Measurements from ENCODE around the gene HEPN1. TPM values are rescaled to one million over a fixed set of nuclear protein-coding genes. Genes with fewer than 3 reads are reported as not detected.

HEPN1 gene
- total RNA-seq, 1 donor from 2014 or later, result not detected

DNA sequence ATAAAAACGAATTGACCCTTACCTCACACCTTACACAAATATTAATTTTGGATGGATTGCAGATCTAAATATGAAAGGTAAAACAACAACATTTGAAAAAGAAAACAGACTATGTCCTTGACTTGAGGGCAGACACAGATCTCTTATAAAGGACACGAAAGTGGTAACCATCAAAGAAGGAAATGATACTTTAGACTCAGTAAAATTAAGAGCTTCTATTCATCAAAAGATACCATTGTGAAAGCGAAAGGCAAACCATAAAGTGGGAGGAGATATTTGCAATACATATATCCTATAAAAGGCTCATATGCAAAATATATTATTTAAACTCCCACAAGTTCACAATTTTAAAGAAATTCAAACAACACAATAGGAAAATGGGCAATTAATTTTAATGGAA lies 11.7 kb downstream of the HEPN1 start:
- FAIRE-seq (no peak), DNase-seq (ENCODE audit: low read depth) (no peak)
- H3K4me1 ChIP-seq (ENCODE audit: insufficient read depth, low read length), result peaks cover 15% of the 10 kb centered on the region
- TF ChIP-seq, protein P1, sequence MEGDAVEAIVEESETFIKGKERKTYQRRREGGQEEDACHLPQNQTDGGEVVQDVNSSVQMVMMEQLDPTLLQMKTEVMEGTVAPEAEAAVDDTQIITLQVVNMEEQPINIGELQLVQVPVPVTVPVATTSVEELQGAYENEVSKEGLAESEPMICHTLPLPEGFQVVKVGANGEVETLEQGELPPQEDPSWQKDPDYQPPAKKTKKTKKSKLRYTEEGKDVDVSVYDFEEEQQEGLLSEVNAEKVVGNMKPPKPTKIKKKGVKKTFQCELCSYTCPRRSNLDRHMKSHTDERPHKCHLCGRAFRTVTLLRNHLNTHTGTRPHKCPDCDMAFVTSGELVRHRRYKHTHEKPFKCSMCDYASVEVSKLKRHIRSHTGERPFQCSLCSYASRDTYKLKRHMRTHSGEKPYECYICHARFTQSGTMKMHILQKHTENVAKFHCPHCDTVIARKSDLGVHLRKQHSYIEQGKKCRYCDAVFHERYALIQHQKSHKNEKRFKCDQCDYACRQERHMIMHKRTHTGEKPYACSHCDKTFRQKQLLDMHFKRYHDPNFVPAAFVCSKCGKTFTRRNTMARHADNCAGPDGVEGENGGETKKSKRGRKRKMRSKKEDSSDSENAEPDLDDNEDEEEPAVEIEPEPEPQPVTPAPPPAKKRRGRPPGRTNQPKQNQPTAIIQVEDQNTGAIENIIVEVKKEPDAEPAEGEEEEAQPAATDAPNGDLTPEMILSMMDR (IDR thresholded peaks at IDR 0.05; ENCODE audit: insufficient read depth, low read depth, low read length), result no peak
- TF ChIP-seq EZH2 (IDR thresholded peaks at IDR 0.05; ENCODE audit: insufficient read depth, low read length), result no peak
- no peaks in the 10 kb centered on the region for H3K9me3 ChIP-seq (ENCODE audit: insufficient read depth, low read depth, low read length)
- H4K20me1 ChIP-seq (ENCODE audit: insufficient read depth, low read length), result no peaks in the 10 kb centered on the region
- H3K9ac ChIP-seq (ENCODE audit: low read length), result no peak overlapping the region
- H3K79me2 ChIP-seq (ENCODE audit: insufficient read depth, low read length), result no peaks in the 10 kb centered on the region
- no peaks in the 10 kb centered on the region for H3K36me3 ChIP-seq (ENCODE audit: insufficient read depth, low read length)
- Mint-ChIP-seq H3K36me3 (ENCODE audit: low read depth, unreplicated experiment) (peaks cover 2% of the 10 kb centered on the region), H3K4me3 (ENCODE audit: unreplicated experiment) (no peak overlapping the region), H3K27me3 (ENCODE audit: low read depth, unreplicated experiment) (peaks cover 3% of the 10 kb centered on the region), H3K4me1 (ENCODE audit: low read depth, unreplicated experiment) (peaks cover 1% of the 10 kb centered on the region), H3K9me3 (ENCODE audit: unreplicated experiment) (peaks cover 3% of the 10 kb centered on the region), H3K27ac (ENCODE audit: unreplicated experiment) (no peak overlapping the region)
- no peak overlapping the region for H3K27ac ChIP-seq (ENCODE audit: low read depth, low read length)
- no peak overlapping the region for H3K4me3 ChIP-seq (ENCODE audit: insufficient read depth, low read depth, low read length)
- no peak overlapping the region for H2AFZ ChIP-seq (ENCODE audit: low read depth, low read length)
- no peak overlapping the region for H3K4me2 ChIP-seq (ENCODE audit: low read length)
- H3K27me3 ChIP-seq (ENCODE audit: insufficient read depth, low read length), result no peaks in the 10 kb centered on the region

DNA sequence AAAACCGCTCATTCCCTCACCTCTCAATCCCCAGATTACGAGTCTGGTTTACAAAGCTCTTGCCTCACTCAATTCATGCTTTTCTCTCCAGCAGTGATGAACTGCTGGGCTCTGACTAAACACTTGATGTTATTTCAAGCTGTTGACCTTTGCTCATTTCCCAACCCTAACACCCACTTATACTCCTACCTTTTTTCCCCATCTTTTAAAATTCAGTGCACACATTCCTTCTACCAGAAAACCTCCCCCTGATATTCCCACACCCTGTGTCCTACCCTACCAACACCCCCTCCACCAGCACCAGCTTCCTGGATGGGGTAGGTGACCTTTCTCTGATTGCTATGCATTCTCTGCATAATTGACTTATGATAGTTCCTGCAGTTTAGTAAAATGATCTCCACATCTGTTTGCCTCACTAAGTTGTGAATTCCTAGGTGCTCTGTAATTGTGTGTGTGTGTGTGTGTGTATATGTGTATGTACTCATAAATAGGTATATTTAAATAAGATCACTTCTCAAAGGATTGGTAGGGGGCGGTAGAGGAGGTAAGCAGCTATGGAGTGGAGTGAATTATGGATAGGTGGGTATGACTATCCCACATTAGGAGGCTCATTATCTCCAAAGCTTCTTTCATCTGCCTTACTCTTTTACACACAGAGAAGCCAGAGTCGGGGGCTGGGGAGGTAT lies 16.0 kb downstream of the HEPN1 start:
- Histone ChIP-seq H3K27me3 (ENCODE audit: insufficient read depth, low read length) (no peaks in the 10 kb centered on the region), H3K79me2 (ENCODE audit: insufficient read depth, low read length) (no peaks in the 10 kb centered on the region), H3K9me3 (ENCODE audit: insufficient read depth, low read depth, low read length) (no peaks in the 10 kb centered on the region), H3K27ac (ENCODE audit: low read depth, low read length) (peak overlapping the region; percentile 52), H3K36me3 (ENCODE audit: insufficient read depth, low read length) (no peaks in the 10 kb centered on the region), H2AFZ (ENCODE audit: low read depth, low read length) (no peak overlapping the region), H4K20me1 (ENCODE audit: insufficient read depth, low read length) (no peaks in the 10 kb centered on the region), H3K4me1 (ENCODE audit: insufficient read depth, low read length) (peaks cover 15% of the 10 kb centered on the region), H3K4me3 (ENCODE audit: insufficient read depth, low read depth, low read length) (no peak overlapping the region), H3K9ac (ENCODE audit: low read length) (peak overlapping the region; percentile 13), H3K4me2 (ENCODE audit: low read length) (peak overlapping the region; percentile 53)
- H3K36me3 Mint-ChIP-seq (ENCODE audit: low read depth, unreplicated experiment), result no peaks in the 10 kb centered on the region
- peak; percentile 92 for DNase-seq (ENCODE audit: low read depth)
- peaks cover 2% of the 10 kb centered on the region for H3K27me3 Mint-ChIP-seq (ENCODE audit: low read depth, unreplicated experiment)
- H3K4me3 Mint-ChIP-seq (ENCODE audit: unreplicated experiment), result no peak overlapping the region
- TF ChIP-seq EZH2 (IDR thresholded peaks at IDR 0.05; ENCODE audit: insufficient read depth, low read length), result no peak
- TF ChIP-seq, protein P1 (IDR thresholded peaks at IDR 0.05; ENCODE audit: insufficient read depth, low read depth, low read length), result peak; percentile 28
- no peak for FAIRE-seq
- H3K27ac Mint-ChIP-seq (ENCODE audit: unreplicated experiment), result no peak overlapping the region
- H3K9me3 Mint-ChIP-seq (ENCODE audit: unreplicated experiment), result no peaks in the 10 kb centered on the region
- H3K4me1 Mint-ChIP-seq (ENCODE audit: low read depth, unreplicated experiment), result peaks cover 7% of the 10 kb centered on the region
